GM21529 (cell line): ENCODE measurements around the gene FAM184B.

ENCODE experiments used
- ATAC-seq: cut with Tn5 transposase; IDR thresholded peaks from one replicate; pipeline ENCODE4 v1.9.1; 2021; ENCODE audit not compliant: unreplicated experiment

Gene FAM184B

GRCh38 chr4:17587094-17587822 lies 194.2 kb downstream of the FAM184B start:
- ATAC-seq = no peak

GRCh38 chr4:17584521-17585213 lies 196.8 kb downstream of the FAM184B start:
- no peak for ATAC-seq

GRCh38 chr4:17583941-17584340 lies 197.5 kb downstream of the FAM184B start:
- ATAC-seq = no peak

- ATAC-seq = no peak
Measured at GRCh38 chr4:17583276-17583675, 198.1 kb downstream of the FAM184B start.

GRCh38 chr4:17580969-17581368 lies 200.5 kb downstream of the FAM184B start:
- no peak for ATAC-seq
